GM12892 (cell line): ENCODE data around the gene PRKCSH.
"Not testable (repeated sequence)": the region's sequence is repeated elsewhere in the genome, so short reads cannot be mapped to it uniquely, and the experiment has no call there.

Experiments
- POLR2A ChIP-seq: IDR thresholded peaks from 2 replicates; pipeline ENCODE4 v1.6.1; 2011; ENCODE audit warnings: low read depth, low read length, control low read depth
- POLR2AphosphoS5 ChIP-seq: IDR thresholded peaks from 2 replicates; pipeline ENCODE4 v1.6.1; 2011; ENCODE audit warnings: low read depth, low read length, control low read depth
- TAF1 ChIP-seq: IDR thresholded peaks from 2 replicates; pipeline ENCODE4 v1.6.1; 2011; ENCODE audit warnings: low read depth, mild to moderate bottlenecking, control low read depth, low read length, borderline replicate concordance

- not testable (repeated sequence) for TF ChIP-seq TAF1, POLR2A, POLR2AphosphoS5
These were observed 28.7 kb upstream of the PRKCSH start for GRCh38 chr19:11406703-11407236.
